HL-60/S4 treated with retinoic acid at 250 ng/mL for 4 days and 3 days (cell line): ENCODE measurements around the gene RAPGEF1.

ENCODE experiments used
- in situ Hi-C: fragments of 300-500 bp; cut with MboI; formaldehyde crosslinking; loops from 2 replicates; pipeline ENCODE4 v1.7.0; 2022; ENCODE audit warnings: low sequenced_read_pairs

RAPGEF1 gene

GRCh38 chr9:131748411-131748955 lies 8.6 kb upstream of the RAPGEF1 start:
- in situ Hi-C loops: loop anchor here (25.0 kb wide), 1 partner anchor 386 kb away; no protein-coding TSS in a partner anchor

GRCh38 chr9:131747352-131747751 lies 7.5 kb upstream of the RAPGEF1 start:
- in situ Hi-C loops: loop anchor here (25.0 kb wide), 1 partner anchor 385 kb away; no protein-coding TSS in a partner anchor

GRCh38 chr9:131745610-131746009 lies 5.7 kb upstream of the RAPGEF1 start:
- in situ Hi-C loops: loop anchor here (25.0 kb wide), 1 partner anchor 383 kb away; no protein-coding TSS in a partner anchor

- in situ Hi-C loops: loop anchor here (5.0 to 25.0 kb wide), 2 partner anchors 162 to 382 kb away; no protein-coding TSS in a partner anchor
Observed at GRCh38 chr9:131744720-131745201, 4.9 kb upstream of the RAPGEF1 start.

GRCh38 chr9:131744171-131744719 lies 4.4 kb upstream of the RAPGEF1 start:
- in situ Hi-C loops: loop anchor here (5.0 to 25.0 kb wide), 2 partner anchors 162 to 382 kb away; no protein-coding TSS in a partner anchor

GRCh38 chr9:131743501-131743900 lies 3.6 kb upstream of the RAPGEF1 start:
- in situ Hi-C loops: loop anchor here (5.0 to 25.0 kb wide), 2 partner anchors 161 to 381 kb away; no protein-coding TSS in a partner anchor

GRCh38 chr9:131743096-131743495 lies 3.2 kb upstream of the RAPGEF1 start:
- in situ Hi-C loops: loop anchor here (5.0 to 25.0 kb wide), 2 partner anchors 161 to 381 kb away; no protein-coding TSS in a partner anchor

- in situ Hi-C loops: loop anchor here (5.0 to 25.0 kb wide), 2 partner anchors 159 to 379 kb away; no protein-coding TSS in a partner anchor
Observed at GRCh38 chr9:131740898-131741297, 1.0 kb upstream of the RAPGEF1 start.

GRCh38 chr9:131739133-131739958 lies 530 bp downstream of the RAPGEF1 start:
- in situ Hi-C loops: loop anchor here (25.0 kb wide), 1 partner anchor 377 kb away; no protein-coding TSS in a partner anchor

- in situ Hi-C loops: loop anchor here (25.0 kb wide), 1 partner anchor 376 kb away; no protein-coding TSS in a partner anchor
Observed at GRCh38 chr9:131738293-131739132, 1.4 kb downstream of the RAPGEF1 start.

GRCh38 chr9:131737426-131737825 lies 2.5 kb downstream of the RAPGEF1 start:
- in situ Hi-C loops: loop anchor here (25.0 kb wide), 1 partner anchor 375 kb away; no protein-coding TSS in a partner anchor

- in situ Hi-C loops: loop anchor here (25.0 kb wide), 1 partner anchor 374 kb away; no protein-coding TSS in a partner anchor
Observed at GRCh38 chr9:131736431-131736830, 3.4 kb downstream of the RAPGEF1 start.

GRCh38 chr9:131735238-131736128 lies 4.4 kb downstream of the RAPGEF1 start:
- in situ Hi-C loops: loop anchor here (25.0 kb wide), 1 partner anchor 373 kb away; no protein-coding TSS in a partner anchor

- in situ Hi-C loops: loop anchor here (25.0 kb wide), 1 partner anchor 372 kb away; no protein-coding TSS in a partner anchor
Observed at GRCh38 chr9:131734781-131735180, 5.1 kb downstream of the RAPGEF1 start.

- in situ Hi-C loops: loop anchor here (25.0 kb wide), 1 partner anchor 372 kb away; no protein-coding TSS in a partner anchor
Observed at GRCh38 chr9:131734165-131734610, 5.7 kb downstream of the RAPGEF1 start.

GRCh38 chr9:131733541-131734061 lies 6.3 kb downstream of the RAPGEF1 start:
- in situ Hi-C loops: loop anchor here (25.0 kb wide), 1 partner anchor 371 kb away; no protein-coding TSS in a partner anchor

- in situ Hi-C loops: loop anchor here (25.0 kb wide), 1 partner anchor 370 kb away; no protein-coding TSS in a partner anchor
Observed at GRCh38 chr9:131732636-131733289, 7.1 kb downstream of the RAPGEF1 start.

GRCh38 chr9:131732061-131732526 lies 7.8 kb downstream of the RAPGEF1 start:
- in situ Hi-C loops: loop anchor here (25.0 kb wide), 1 partner anchor 370 kb away; no protein-coding TSS in a partner anchor
